ENCODE data around the gene CA10. TPM values are rescaled to one million over a fixed set of nuclear protein-coding genes. Genes with fewer than 3 reads are reported as not detected.

CA10 gene
- total and polyA plus RNA-seq, 2 experiments from 2014 or later: not detected

DNA sequence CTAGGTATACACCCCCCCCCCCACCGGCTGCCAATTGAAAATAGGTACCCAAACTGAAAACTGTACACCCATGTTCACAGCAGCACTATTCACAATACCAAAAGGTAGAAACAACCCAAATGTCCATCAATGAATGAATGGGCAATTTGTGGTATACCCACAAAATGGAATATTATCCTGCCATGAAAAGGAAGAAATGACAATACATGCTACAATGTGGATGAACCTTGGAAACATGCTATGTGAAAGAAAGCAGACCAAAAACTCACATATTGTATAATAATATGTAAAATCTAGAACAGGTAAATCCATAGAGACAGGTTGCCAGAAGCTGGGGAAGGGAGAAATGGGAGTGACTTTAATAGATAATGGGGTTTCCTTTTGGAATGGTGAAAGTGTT is 480.6 kb downstream of the CA10 start:
- no peaks in the 10 kb centered on the region for H3K79me2 ChIP-seq (ENCODE audit: insufficient read depth)
- no peak overlapping the region for H2AFZ ChIP-seq
- no peaks in the 10 kb centered on the region for H3K36me3 ChIP-seq (ENCODE audit: low read depth)
- H4K20me1 ChIP-seq (ENCODE audit: insufficient read depth): no peaks in the 10 kb centered on the region
- H3K4me3 ChIP-seq: no peak overlapping the region
- no peaks in the 10 kb centered on the region for H3K9me3 ChIP-seq (ENCODE audit: low read depth)
- no peak for TF ChIP-seq EZH2phosphoT487 (IDR thresholded peaks at IDR 0.05; ENCODE audit: insufficient read depth, low read depth)
- TF ChIP-seq EZH2 (IDR thresholded peaks at IDR 0.05; ENCODE audit: insufficient read depth, poor library complexity, severe bottlenecking): no peak
- 47 to 59% methylated on average over 1 of the region's 1 CpG for WGBS, 2 experiments (ENCODE audit: low coverage in 1 of 2, low lambda C conversion rate in 2 of 2, missing lambda C conversion rate in 2 of 2)
- no peaks in the 10 kb centered on the region for H3K9me2 ChIP-seq (ENCODE audit: insufficient read depth)
- no peak overlapping the region for H3K4me2 ChIP-seq (ENCODE audit: unreplicated experiment)
- no peaks in the 10 kb centered on the region for H3K4me1 ChIP-seq (ENCODE audit: insufficient read depth)
- H3K27me3 ChIP-seq (replicated peaks; ENCODE audit: insufficient read depth): no peaks in the 10 kb centered on the region
- H3K27ac ChIP-seq: no peak overlapping the region
- H3F3A ChIP-seq (ENCODE audit: insufficient read depth): no peaks in the 10 kb centered on the region
- no peak for DNase-seq
- H3K9ac ChIP-seq: no peak overlapping the region
- in situ Hi-C loops (cut with MboI): no loop called here

DNA sequence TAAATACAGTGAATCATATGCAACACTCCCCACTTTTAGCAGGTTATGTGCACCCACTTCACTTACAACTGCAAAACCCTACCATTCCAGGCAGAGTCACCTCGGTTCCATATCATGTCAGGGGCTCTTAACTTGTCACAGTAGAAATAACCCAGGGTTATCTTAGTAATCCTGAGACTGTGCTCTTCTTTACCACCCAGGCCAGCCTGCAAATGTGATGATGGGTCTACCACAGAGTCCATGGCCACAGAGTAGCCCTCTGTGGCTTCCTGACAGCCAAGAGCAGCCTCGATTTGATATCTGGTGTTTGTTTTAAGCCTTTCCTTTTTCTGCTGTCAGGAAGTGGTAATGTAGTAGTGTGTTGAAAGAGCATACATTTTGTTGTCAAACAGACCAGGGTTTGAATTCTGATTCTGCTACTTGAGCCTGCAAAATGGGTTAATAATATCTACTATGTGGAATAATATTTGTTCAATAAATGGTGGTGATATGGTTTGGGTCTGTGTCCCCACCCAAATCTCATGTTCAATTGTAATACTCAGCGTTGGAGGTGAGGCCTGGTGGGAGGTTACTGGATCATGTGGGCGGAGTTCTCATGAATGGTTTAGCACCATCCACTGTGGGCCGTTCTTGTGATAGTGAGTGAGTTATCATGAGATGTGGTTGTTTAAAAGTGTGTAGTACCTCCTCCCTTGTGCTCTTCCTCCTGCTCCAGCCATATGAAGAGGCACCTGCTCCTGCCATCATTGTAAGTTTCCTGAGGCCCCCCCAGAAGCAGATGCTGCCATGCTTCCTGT is 481.6 kb downstream of the CA10 start:
- Histone ChIP-seq H3F3A (ENCODE audit: insufficient read depth) (no peaks in the 10 kb centered on the region), H3K79me2 (ENCODE audit: insufficient read depth) (no peaks in the 10 kb centered on the region), H3K4me1 (ENCODE audit: insufficient read depth) (no peaks in the 10 kb centered on the region), H2AFZ (no peak overlapping the region), H3K9me2 (ENCODE audit: insufficient read depth) (no peaks in the 10 kb centered on the region), H3K9me3 (ENCODE audit: low read depth) (no peaks in the 10 kb centered on the region), H3K9ac (no peak overlapping the region), H3K4me3 (no peak overlapping the region), H4K20me1 (ENCODE audit: insufficient read depth) (no peaks in the 10 kb centered on the region), H3K27ac (no peak overlapping the region), H3K36me3 (ENCODE audit: low read depth) (no peaks in the 10 kb centered on the region), H3K4me2 (ENCODE audit: unreplicated experiment) (no peak overlapping the region), H3K27me3 (replicated peaks; ENCODE audit: insufficient read depth) (no peaks in the 10 kb centered on the region)
- 12 to 15% methylated on average over 5 of the region's 5 CpGs for WGBS, 2 experiments (ENCODE audit: low coverage in 1 of 2, low lambda C conversion rate in 2 of 2, missing lambda C conversion rate in 2 of 2)
- in situ Hi-C loops (cut with MboI): no loop called here
- DNase-seq: no peak
- TF ChIP-seq EZH2 (IDR thresholded peaks at IDR 0.05; ENCODE audit: insufficient read depth, poor library complexity, severe bottlenecking): no peak

DNA sequence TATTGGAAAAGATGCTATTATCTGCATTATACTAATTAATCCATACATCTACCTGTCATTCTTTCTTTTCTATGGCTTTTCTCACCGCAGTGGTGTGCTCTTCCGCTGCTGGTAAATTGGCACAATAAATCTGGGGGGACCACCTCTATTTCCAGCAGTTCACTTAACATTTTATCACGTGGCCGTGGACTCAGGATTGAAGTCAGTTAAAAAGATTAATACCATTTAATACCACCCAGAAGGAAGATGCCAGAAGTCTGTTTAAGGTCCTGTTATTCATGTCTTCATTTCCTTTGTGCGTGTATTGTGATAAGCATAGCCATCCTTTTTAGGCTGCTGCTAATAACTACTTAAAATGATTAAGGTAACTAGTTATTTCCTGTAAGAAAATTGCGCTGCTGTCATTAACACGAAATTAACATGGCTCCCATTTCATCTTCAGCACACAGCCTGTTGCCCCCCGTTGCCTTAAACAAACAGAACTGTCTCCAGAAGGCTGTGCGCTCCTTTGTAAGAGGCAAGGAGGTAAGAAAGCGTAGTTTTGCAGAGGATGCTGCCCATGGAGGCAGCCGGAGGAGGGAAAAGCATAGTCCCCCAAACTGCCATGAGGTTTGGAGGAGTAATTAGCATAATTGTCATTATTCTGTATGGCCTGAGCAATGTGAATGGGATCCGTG is 483.8 kb downstream of the CA10 start:
- TF ChIP-seq EZH2 (IDR thresholded peaks at IDR 0.05; ENCODE audit: insufficient read depth, poor library complexity, severe bottlenecking): no peak
- no peak for TF ChIP-seq EZH2phosphoT487 (IDR thresholded peaks at IDR 0.05; ENCODE audit: insufficient read depth, low read depth)
- DNase-seq: no peak
- Histone ChIP-seq H3K9me3 (ENCODE audit: low read depth) (no peaks in the 10 kb centered on the region), H3K9me2 (ENCODE audit: insufficient read depth) (no peaks in the 10 kb centered on the region), H3K4me3 (no peak overlapping the region), H3K36me3 (ENCODE audit: low read depth) (no peaks in the 10 kb centered on the region), H3K4me2 (ENCODE audit: unreplicated experiment) (no peak overlapping the region), H4K20me1 (ENCODE audit: insufficient read depth) (no peaks in the 10 kb centered on the region), H2AFZ (no peak overlapping the region), H3K79me2 (ENCODE audit: insufficient read depth) (no peaks in the 10 kb centered on the region), H3K9ac (no peak overlapping the region), H3K4me1 (ENCODE audit: insufficient read depth) (no peaks in the 10 kb centered on the region), H3K27me3 (replicated peaks; ENCODE audit: insufficient read depth) (no peaks in the 10 kb centered on the region), H3K27ac (no peak overlapping the region), H3F3A (ENCODE audit: insufficient read depth) (no peaks in the 10 kb centered on the region)
- in situ Hi-C loops (cut with MboI): no loop called here
- WGBS, 2 experiments (ENCODE audit: low coverage in 1 of 2, low lambda C conversion rate in 2 of 2, missing lambda C conversion rate in 2 of 2): 16 to 24% methylated on average over 12 of the region's 12 CpGs

DNA sequence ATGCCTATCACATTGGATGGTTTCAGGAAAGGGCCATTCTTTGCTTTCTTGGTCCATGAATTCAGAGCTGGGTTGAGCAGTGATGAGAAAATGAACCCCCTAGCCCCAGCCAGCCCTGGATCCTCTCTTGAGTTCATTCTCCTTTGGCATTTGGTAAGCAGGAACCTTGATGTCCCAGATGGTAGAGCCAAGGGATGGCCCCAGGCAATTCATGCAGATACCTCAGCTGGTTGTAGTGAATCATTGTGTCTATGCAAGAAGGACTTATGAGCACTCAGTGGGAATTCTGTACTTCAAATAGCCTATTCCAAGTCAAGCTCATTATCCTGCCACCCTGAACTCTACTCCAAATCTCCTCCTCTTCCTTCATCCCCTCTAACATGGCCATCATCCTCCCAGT is 485.4 kb downstream of the CA10 start:
- Histone ChIP-seq H3K36me3 (ENCODE audit: low read depth) (no peaks in the 10 kb centered on the region), H3K9me2 (ENCODE audit: insufficient read depth) (no peaks in the 10 kb centered on the region), H3K4me1 (ENCODE audit: insufficient read depth) (no peaks in the 10 kb centered on the region), H3K27ac (no peak overlapping the region), H3K9ac (no peak overlapping the region), H4K20me1 (ENCODE audit: insufficient read depth) (no peaks in the 10 kb centered on the region), H3F3A (ENCODE audit: insufficient read depth) (no peaks in the 10 kb centered on the region), H3K9me3 (ENCODE audit: low read depth) (no peaks in the 10 kb centered on the region), H3K79me2 (ENCODE audit: insufficient read depth) (no peaks in the 10 kb centered on the region), H3K27me3 (replicated peaks; ENCODE audit: insufficient read depth) (no peaks in the 10 kb centered on the region), H3K4me3 (no peak overlapping the region), H3K4me2 (ENCODE audit: unreplicated experiment) (no peak overlapping the region), H2AFZ (no peak overlapping the region)
- in situ Hi-C loops (cut with MboI): no loop called here
- DNase-seq: no peak
- TF ChIP-seq EZH2phosphoT487 (IDR thresholded peaks at IDR 0.05; ENCODE audit: insufficient read depth, low read depth) (no peak), EZH2 (IDR thresholded peaks at IDR 0.05; ENCODE audit: insufficient read depth, poor library complexity, severe bottlenecking) (no peak)
